H9 (cell line): ENCODE measurements around the gene PSTK. TPM values are rescaled to one million over a fixed set of nuclear protein-coding genes. Genes with fewer than 3 reads are reported as not detected.

Source experiments
- DNase-seq: peaks from one replicate; pipeline ENCODE4 v3.0.0-alpha.2; 2017
- H2AFZ ChIP-seq: one replicate; pipeline ENCODE4 v1.6.1; 2013; ENCODE audit warnings: mild to moderate bottlenecking, low read length, control low read depth, moderate library complexity
- H2AK5ac ChIP-seq: 2 replicates; pipeline ENCODE4 v1.6.1; 2013; ENCODE audit warnings: low read length, control low read depth, mixed read lengths; ENCODE audit not compliant: insufficient read length
- H2BK120ac ChIP-seq: one replicate; pipeline ENCODE4 v1.6.1; 2013; ENCODE audit warnings: low read depth, mild to moderate bottlenecking, low read length, control low read depth, inconsistent platforms; ENCODE audit not compliant: poor library complexity, severe bottlenecking
- H2BK12ac ChIP-seq: 2 replicates; pipeline ENCODE4 v1.6.1; 2013; ENCODE audit warnings: low read length, control low read depth, mixed read lengths, low read depth; ENCODE audit not compliant: insufficient read length
- H2BK15ac ChIP-seq: 2 replicates; pipeline ENCODE4 v1.6.1; 2013; ENCODE audit warnings: low read depth, low read length, control low read depth
- H2BK20ac ChIP-seq: one replicate; pipeline ENCODE4 v1.6.1; 2013; ENCODE audit warnings: low read depth, mild to moderate bottlenecking, low read length, control low read depth, inconsistent platforms; ENCODE audit not compliant: poor library complexity, severe bottlenecking
- H2BK5ac ChIP-seq: 2 replicates; pipeline ENCODE4 v1.6.1; 2013; ENCODE audit warnings: low read length, control low read depth, mixed read lengths; ENCODE audit not compliant: insufficient read length
- H3K14ac ChIP-seq: 2 replicates; pipeline ENCODE4 v1.6.1; 2013; ENCODE audit warnings: low read length, control low read depth; ENCODE audit not compliant: insufficient read depth
- H3K18ac ChIP-seq: 2 replicates; pipeline ENCODE4 v1.6.1; 2013; ENCODE audit warnings: low read depth, mild to moderate bottlenecking, mixed read lengths, low read length, control low read depth; ENCODE audit not compliant: insufficient read length
- H3K23ac ChIP-seq: 2 replicates; pipeline ENCODE4 v1.6.1; 2013; ENCODE audit warnings: low read length, control low read depth, mixed read lengths, low read depth; ENCODE audit not compliant: insufficient read length
- H3K23me2 ChIP-seq: 2 replicates; pipeline ENCODE4 v1.6.1; 2013; ENCODE audit warnings: low read depth, mild to moderate bottlenecking, mixed read lengths, low read length, control low read depth; ENCODE audit not compliant: insufficient read length, poor library complexity, severe bottlenecking
- H3K27ac ChIP-seq: 2 replicates; pipeline ENCODE4 v1.5.1; 2013; ENCODE audit warnings: low read length, control low read depth, mixed read lengths, low read depth; ENCODE audit not compliant: insufficient read length
- H3K27me3 ChIP-seq: 2 replicates; pipeline ENCODE4 v1.6.1; 2013; ENCODE audit warnings: low read length, control low read depth, inconsistent platforms; ENCODE audit not compliant: insufficient read depth
- H3K4ac ChIP-seq: 2 replicates; pipeline ENCODE4 v1.6.1; 2013; ENCODE audit warnings: low read depth, mild to moderate bottlenecking, control low read depth, inconsistent platforms, low read length, moderate library complexity
- H3K4me1 ChIP-seq: 2 replicates; pipeline ENCODE4 v1.6.1; 2013; ENCODE audit warnings: low read length, control low read depth, inconsistent platforms; ENCODE audit not compliant: insufficient read depth
- H3K4me2 ChIP-seq: 2 replicates; pipeline ENCODE4 v1.6.1; 2013; ENCODE audit warnings: low read length, control low read depth, mixed read lengths; ENCODE audit not compliant: insufficient read length, insufficient read depth
- H3K56ac ChIP-seq: 2 replicates; pipeline ENCODE4 v1.6.1; 2013; ENCODE audit warnings: low read depth, mild to moderate bottlenecking, mixed read lengths, low read length, control low read depth; ENCODE audit not compliant: insufficient read length
- H3K79me1 ChIP-seq: 2 replicates; pipeline ENCODE4 v1.6.1; 2013; ENCODE audit warnings: low read depth, mild to moderate bottlenecking, moderate library complexity, low read length, control low read depth, inconsistent platforms; ENCODE audit not compliant: insufficient read depth, poor library complexity, severe bottlenecking
- H3K79me2 ChIP-seq: 2 replicates; pipeline ENCODE4 v1.6.1; 2013; ENCODE audit warnings: low read length, control low read depth, inconsistent platforms; ENCODE audit not compliant: insufficient read depth
- H3K9ac ChIP-seq: 2 replicates; pipeline ENCODE4 v1.6.1; 2013; ENCODE audit warnings: low read length, control low read depth, mixed read lengths; ENCODE audit not compliant: insufficient read length; ENCODE audit errors: extremely low read depth
- H3K9me3 ChIP-seq: one replicate; pipeline ENCODE4 v1.6.1; 2013; ENCODE audit warnings: low read depth, low read length, inconsistent platforms; ENCODE audit not compliant: control insufficient read depth
- H3T11ph ChIP-seq: one replicate; pipeline ENCODE4 v1.6.1; 2013; ENCODE audit warnings: mild to moderate bottlenecking, low read length, control low read depth, inconsistent platforms
- H4K20me1 ChIP-seq: one replicate; pipeline ENCODE4 v1.6.1; 2013; ENCODE audit not compliant: control insufficient read depth, insufficient read length, insufficient read depth
- H4K5ac ChIP-seq: 2 replicates; pipeline ENCODE4 v1.6.1; 2013; ENCODE audit warnings: low read depth, mild to moderate bottlenecking, mixed read lengths, low read length, control low read depth; ENCODE audit not compliant: insufficient read length
- H4K8ac ChIP-seq: replicated peaks from 2 replicates; pipeline ENCODE4 v1.6.1; 2013; ENCODE audit warnings: low read length, control low read depth, mixed read lengths, low read depth; ENCODE audit not compliant: insufficient read length
- H4K91ac ChIP-seq: 2 replicates; pipeline ENCODE4 v1.6.1; 2013; ENCODE audit warnings: low read depth, mild to moderate bottlenecking, moderate library complexity, mixed read lengths, low read length, control low read depth; ENCODE audit not compliant: insufficient read length
- H3K27ac Mint-ChIP-seq, 3 experiments: 2 replicates in 2 of 3; 3 replicates in 1 of 3; pipeline ENCODE4 v1.8.0; 2020 to 2021; ENCODE audit warnings: mixed read lengths in 3 of 3, mild to moderate bottlenecking in 1 of 3, moderate library complexity in 1 of 3
- H3K27me3 Mint-ChIP-seq: 2 replicates; pipeline ENCODE4 v1.8.0; 2021; ENCODE audit warnings: low read depth, mild to moderate bottlenecking, moderate library complexity, mixed read lengths
- H3K36me3 Mint-ChIP-seq, 3 experiments: 2 replicates in 2 of 3; 3 replicates in 1 of 3; pipeline ENCODE4 v1.8.0; 2020 to 2021; ENCODE audit warnings: low read depth in 3 of 3, mixed read lengths in 3 of 3; ENCODE audit not compliant: insufficient read depth in 1 of 3
- H3K4me1 Mint-ChIP-seq, 2 experiments: 2 replicates each; pipeline ENCODE4 v1.8.0; 2020; ENCODE audit warnings: mixed read lengths in 2 of 2
- H3K4me3 Mint-ChIP-seq, 2 experiments: 2 replicates in 1 of 2; 3 replicates in 1 of 2; pipeline ENCODE4 v1.8.0; 2020 to 2021; ENCODE audit warnings: mild to moderate bottlenecking in 2 of 2, mixed read lengths in 2 of 2, moderate library complexity in 1 of 2
- H3K9me3 Mint-ChIP-seq, 2 experiments: 2 replicates in 1 of 2; 3 replicates in 1 of 2; pipeline ENCODE4 v1.8.0; 2020; ENCODE audit warnings: mild to moderate bottlenecking in 2 of 2, mixed read lengths in 2 of 2, moderate library complexity in 1 of 2
- CTCF ChIP-seq: fragments of 200-600 bp; sonication (generic); conservative IDR thresholded peaks from 3 replicates; pipeline ENCODE4 v1.8.0; 2021; ENCODE audit warnings: antibody characterized with exemption, mild to moderate bottlenecking
- total RNA-seq: library from RNA; stranded (reverse); gene quantifications from 2 replicates; pipeline ENCODE4 v1.2.1, GENCODE V29; 2021

The PSTK gene
- total RNA-seq, 1 experiment from 2014 or later, result 8.0 TPM

DNA sequence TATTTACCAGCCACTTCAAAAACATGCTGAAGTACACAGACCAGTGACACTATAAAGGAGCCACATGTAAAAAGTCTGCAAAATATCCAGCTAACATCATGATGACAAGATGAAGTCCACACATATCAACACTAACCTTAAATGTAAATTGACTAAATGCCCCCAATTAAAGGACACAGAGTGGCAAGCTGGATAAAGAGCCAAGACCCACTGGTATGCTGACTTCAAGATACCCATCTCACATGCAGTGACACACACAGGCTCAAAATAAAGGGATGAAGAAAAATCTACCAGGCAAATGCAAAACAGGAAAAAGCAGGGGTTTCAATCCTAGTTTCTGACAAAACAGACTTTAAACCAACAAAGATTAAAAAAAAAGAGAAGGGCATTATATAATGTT is 13.3 kb upstream of the PSTK start:
- no peak for TF ChIP-seq CTCF
- Histone ChIP-seq H2BK20ac (no peak overlapping the region), H3K4ac (no peak overlapping the region), H3K23ac (no peak overlapping the region), H3K4me1 (no peaks in the 10 kb centered on the region), H2BK120ac (no peak overlapping the region), H3K9me3 (peaks cover 5% of the 10 kb centered on the region), H3K4me2 (no peak overlapping the region), H2BK5ac (no peak overlapping the region), H2BK12ac (no peak overlapping the region), H4K91ac (no peak overlapping the region), H3K9ac (no peak overlapping the region), H3K18ac (no peak overlapping the region), H3K23me2 (no peaks in the 10 kb centered on the region), H3K27me3 (no peaks in the 10 kb centered on the region), H2BK15ac (no peak overlapping the region), H4K20me1 (no peaks in the 10 kb centered on the region), H4K8ac (no peak overlapping the region), H3K14ac (no peak overlapping the region), H3K79me2 (no peaks in the 10 kb centered on the region), H3T11ph (no peak overlapping the region), H4K5ac (no peak overlapping the region), H2AFZ (no peak overlapping the region), H3K56ac (no peak overlapping the region), H2AK5ac (no peak overlapping the region), H3K79me1 (no peaks in the 10 kb centered on the region), H3K27ac (no peak overlapping the region)
- peaks cover 33% of the 10 kb centered on the region for H3K27me3 Mint-ChIP-seq
- peaks cover 39 to 52% of the 10 kb centered on the region in 2 experiments for H3K9me3 Mint-ChIP-seq
- no peak overlapping the region for H3K27ac Mint-ChIP-seq
- H3K4me1 Mint-ChIP-seq, result no peaks in the 10 kb centered on the region
- DNase-seq, result no peak
- H3K4me3 Mint-ChIP-seq, result no peak overlapping the region
- H3K36me3 Mint-ChIP-seq, result peaks cover 10 to 35% (median 17%) of the 10 kb centered on the region in 3 experiments
